Measurements from ENCODE around the gene KRTAP5-4. TPM values are rescaled to one million over a fixed set of nuclear protein-coding genes. Genes with fewer than 3 reads are reported as not detected.

The KRTAP5-4 gene
- total and polyA plus RNA-seq, 8 donors = not detected

DNA sequence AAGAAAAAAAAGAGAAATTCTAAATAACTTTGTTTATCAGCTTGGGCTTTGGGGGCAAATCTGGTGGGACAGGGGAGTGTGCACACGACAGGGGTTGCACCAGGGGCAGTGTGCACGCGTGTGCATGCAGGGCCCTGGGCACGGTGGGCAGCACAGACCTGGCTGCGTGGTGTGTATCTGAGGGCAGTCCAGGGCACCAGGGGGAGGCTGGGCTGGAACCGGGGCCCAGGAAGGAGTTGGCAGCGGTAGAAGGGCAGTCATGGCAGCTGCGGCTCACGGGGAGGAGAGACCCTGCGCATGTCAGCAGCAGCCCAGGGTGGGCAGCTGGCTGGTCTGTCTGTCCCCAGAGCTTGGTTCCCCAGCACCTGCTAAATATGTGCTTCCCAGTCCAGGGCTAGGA is 11.9 kb upstream of the KRTAP5-4 start:
- ATAC-seq (no peak), DNase-seq (no peak)
- intact Hi-C loops (cut with DNase I) = no loop called here
- Histone ChIP-seq H3K27me3 (peaks cover 0 to 57% of the 10 kb centered on the region in 2 donors), H3K4me1 (peaks cover 0 to 5% of the 10 kb centered on the region in 2 donors), H3K27ac (no peak overlapping the region), H3K9me3 (no peaks in the 10 kb centered on the region), H3K4me3 (no peak overlapping the region), H3K36me3 (no peaks in the 10 kb centered on the region)
- TF ChIP-seq, protein P1, sequence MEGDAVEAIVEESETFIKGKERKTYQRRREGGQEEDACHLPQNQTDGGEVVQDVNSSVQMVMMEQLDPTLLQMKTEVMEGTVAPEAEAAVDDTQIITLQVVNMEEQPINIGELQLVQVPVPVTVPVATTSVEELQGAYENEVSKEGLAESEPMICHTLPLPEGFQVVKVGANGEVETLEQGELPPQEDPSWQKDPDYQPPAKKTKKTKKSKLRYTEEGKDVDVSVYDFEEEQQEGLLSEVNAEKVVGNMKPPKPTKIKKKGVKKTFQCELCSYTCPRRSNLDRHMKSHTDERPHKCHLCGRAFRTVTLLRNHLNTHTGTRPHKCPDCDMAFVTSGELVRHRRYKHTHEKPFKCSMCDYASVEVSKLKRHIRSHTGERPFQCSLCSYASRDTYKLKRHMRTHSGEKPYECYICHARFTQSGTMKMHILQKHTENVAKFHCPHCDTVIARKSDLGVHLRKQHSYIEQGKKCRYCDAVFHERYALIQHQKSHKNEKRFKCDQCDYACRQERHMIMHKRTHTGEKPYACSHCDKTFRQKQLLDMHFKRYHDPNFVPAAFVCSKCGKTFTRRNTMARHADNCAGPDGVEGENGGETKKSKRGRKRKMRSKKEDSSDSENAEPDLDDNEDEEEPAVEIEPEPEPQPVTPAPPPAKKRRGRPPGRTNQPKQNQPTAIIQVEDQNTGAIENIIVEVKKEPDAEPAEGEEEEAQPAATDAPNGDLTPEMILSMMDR (IDR thresholded peaks at IDR 0.05) = no peak

GRCh38 chr11:1632053-1632714 is 10.2 kb upstream of the KRTAP5-4 start:
- peaks cover 0 to 69% of the 10 kb centered on the region in 2 donors for H3K27me3 ChIP-seq
- H3K4me3 ChIP-seq = no peak overlapping the region
- ATAC-seq (no peak), DNase-seq (no peak)
- no peaks in the 10 kb centered on the region for H3K36me3 ChIP-seq
- intact Hi-C loops (cut with DNase I) = no loop called here
- TF ChIP-seq, protein P1 (IDR thresholded peaks at IDR 0.05) = no peak
- H3K9me3 ChIP-seq = no peaks in the 10 kb centered on the region
- H3K27ac ChIP-seq = no peak overlapping the region
- H3K4me1 ChIP-seq = peaks cover 0 to 6% of the 10 kb centered on the region in 2 donors

DNA sequence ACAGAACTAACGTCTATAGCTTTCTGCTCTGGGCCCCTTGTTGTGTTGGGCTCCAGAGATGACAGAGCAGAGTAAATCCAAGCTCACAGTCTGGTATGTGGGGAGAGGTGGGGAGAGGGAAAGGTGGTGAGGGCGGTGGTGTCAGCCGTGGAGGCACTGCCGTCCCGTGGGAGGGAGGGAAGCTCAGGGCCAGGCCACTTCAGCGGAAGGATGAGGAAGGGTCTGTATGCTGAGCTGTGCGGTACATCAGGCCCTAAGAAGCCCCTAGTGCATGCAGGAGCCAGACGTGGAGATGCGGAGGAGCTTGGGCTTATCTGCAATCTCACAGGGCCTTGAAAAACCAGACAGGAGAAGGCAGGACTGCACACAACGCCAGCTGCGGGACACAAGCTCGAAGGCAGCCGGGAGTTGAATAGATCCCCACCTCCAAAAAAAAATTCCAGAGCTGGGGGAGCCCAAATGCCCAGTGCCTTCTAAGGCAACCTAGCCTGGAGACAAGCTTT is 9.2 kb upstream of the KRTAP5-4 start:
- no peak for DNase-seq
- TF ChIP-seq, protein P1 (IDR thresholded peaks at IDR 0.05) = no peak
- Histone ChIP-seq H3K27ac (no peak overlapping the region), H3K4me1 (peaks cover 0 to 6% of the 10 kb centered on the region in 2 donors), H3K27me3 (peaks cover 0 to 69% of the 10 kb centered on the region in 2 donors), H3K9me3 (no peaks in the 10 kb centered on the region), H3K4me3 (no peak overlapping the region), H3K36me3 (no peaks in the 10 kb centered on the region)
- intact Hi-C loops (cut with DNase I) = no loop called here
- no peak for ATAC-seq

- Histone ChIP-seq H3K36me3 (no peaks in the 10 kb centered on the region), H3K4me1 (peaks cover 0 to 6% of the 10 kb centered on the region in 2 donors), H3K4me3 (no peak overlapping the region), H3K27me3 (peaks cover 0 to 69% of the 10 kb centered on the region in 2 donors), H3K27ac (no peak overlapping the region), H3K9me3 (no peaks in the 10 kb centered on the region)
- ATAC-seq (no peak), DNase-seq (no peak)
- intact Hi-C loops (cut with DNase I) = no loop called here
- TF ChIP-seq, protein P1 (IDR thresholded peaks at IDR 0.05) = no peak
Measured at GRCh38 chr11:1630271-1630670, 8.3 kb upstream of the KRTAP5-4 start.

DNA sequence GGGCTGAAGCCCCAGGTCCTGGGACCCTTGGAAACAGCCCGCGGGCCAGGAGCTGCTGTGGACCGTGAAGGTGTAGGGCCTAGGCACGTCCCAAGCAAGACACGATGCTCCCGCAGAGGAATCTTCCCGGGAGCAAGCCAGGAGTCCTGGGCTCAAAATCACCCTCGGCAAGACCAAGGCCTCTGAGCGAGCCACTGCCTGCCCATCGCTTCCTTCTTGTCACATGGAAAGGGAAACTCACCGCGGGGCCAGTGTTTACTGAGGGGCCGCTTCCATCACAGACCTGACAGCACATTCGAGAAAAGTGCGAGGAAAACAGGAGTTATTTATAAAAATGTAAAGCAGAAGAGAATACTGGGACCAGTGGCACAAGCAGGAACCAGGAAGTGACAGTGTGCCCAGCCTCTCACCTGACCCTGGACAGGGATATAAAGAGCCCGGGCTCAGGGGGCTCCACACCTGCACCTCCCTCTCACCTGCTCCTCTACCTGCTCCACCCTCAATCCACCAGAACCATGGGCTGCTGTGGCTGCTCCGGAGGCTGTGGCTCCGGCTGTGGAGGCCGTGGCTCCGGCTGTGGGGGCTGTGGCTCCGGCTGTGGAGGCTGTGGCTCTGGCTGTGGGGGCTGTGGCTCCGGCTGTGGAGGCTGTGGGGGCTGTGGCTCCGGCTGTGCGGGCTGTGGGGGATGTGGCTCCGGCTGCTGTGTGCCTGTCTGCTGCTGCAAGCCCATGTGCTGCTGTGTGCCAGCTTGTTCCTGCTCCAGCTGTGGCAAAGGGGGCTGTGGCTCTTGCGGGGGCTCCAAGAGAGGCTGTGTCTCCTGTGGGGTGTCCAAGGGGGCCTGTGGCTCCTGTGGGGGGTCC is 7.6 kb upstream of the KRTAP5-4 start, which contains the start of gene KRTAP5-5:
Gene KRTAP5-5, plus strand, starts transcription at position 450 of the 860 bp plus-strand sequence. Its CDS starts 66 bp downstream, at position 516.
- H3K9me3 ChIP-seq = no peaks in the 10 kb centered on the region
- no peak within 1 kb of the TSS for H3K27ac ChIP-seq
- DNase-seq (no peak), ATAC-seq (no peak)
- H3K36me3 ChIP-seq = no peaks in the 10 kb centered on the region
- intact Hi-C loops (cut with DNase I) = no loop called here
- H3K27me3 ChIP-seq = peaks cover 0 to 65% of the 10 kb centered on the region in 2 donors
- H3K4me3 ChIP-seq = no peak within 1 kb of the TSS
- TF ChIP-seq, protein P1 (IDR thresholded peaks at IDR 0.05) = no peak
- peaks cover 0 to 6% of the 10 kb centered on the region in 2 donors for H3K4me1 ChIP-seq

Measured in left lung (tissue), 10 donors.